GM19023 (cell line): ENCODE results near the gene GMDS.
"Not testable (repeated sequence)": the region's sequence is repeated elsewhere in the genome, so short reads cannot be mapped to it uniquely, and the experiment has no call there.

Experiments used
- ATAC-seq: cut with Tn5 transposase; IDR thresholded peaks from one replicate; pipeline ENCODE4 v1.9.1; 2021; ENCODE audit warnings: mild to moderate bottlenecking, moderate library complexity; ENCODE audit not compliant: unreplicated experiment

The GMDS gene

GRCh38 chr6:1704711-1705110 lies 540.7 kb downstream of the GMDS start:
- ATAC-seq, result no peak

DNA sequence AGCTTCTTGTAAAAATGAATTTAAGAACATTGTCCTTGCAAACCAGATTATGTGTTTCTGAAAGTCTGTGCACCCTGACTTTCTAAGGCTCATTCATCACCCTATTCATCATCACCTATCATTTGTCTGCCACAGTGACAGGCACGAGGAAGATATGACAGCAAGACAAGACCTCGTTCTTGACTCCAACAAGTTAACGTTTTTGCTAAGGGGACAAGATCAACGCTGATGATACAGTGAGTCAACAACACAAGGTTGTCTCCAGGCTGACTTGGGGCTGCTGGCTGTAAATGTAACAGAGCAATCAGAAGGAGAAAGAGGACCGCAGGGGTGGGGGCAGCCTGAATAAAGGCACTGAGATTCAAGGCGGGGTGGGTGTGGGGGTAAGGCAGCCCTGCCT lies 541.5 kb downstream of the GMDS start:
- ATAC-seq, result no peak

DNA sequence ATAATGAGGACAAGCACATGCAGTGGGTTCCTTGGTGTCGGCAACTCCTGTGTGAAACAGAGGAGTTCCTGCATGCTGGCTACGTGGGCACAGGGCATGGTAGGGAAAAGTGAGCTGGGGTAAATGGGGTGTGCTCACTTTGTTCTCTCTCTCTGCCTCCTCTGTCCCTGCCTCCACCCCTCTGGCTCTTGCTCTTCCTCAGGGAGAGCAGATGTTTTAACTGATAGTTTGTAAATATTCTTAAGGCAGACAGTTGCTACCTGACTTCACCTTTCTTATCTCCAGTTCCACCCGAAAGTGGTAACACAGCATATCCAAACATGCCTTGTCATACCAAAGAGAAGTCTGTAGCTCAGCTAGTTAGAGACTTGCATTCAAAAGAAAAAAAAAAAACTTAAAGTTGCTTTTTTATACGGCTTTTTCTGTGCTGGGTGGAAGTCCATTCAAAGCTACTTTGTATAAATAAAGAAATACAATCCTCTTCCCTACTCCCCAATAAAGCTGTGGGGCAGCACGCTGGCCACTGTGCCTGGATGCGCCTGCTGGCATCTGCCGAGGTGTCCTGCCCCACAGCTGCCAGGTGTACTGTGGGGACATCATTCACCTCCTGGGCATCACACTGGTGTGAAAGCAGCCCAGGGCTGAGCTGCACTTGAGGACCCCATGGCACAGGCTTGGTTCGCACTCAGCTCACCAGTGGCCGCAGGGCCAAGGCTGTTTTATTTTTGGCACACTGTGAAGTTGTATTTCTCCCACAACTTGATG lies 542.1 kb downstream of the GMDS start:
- no peak for ATAC-seq

DNA sequence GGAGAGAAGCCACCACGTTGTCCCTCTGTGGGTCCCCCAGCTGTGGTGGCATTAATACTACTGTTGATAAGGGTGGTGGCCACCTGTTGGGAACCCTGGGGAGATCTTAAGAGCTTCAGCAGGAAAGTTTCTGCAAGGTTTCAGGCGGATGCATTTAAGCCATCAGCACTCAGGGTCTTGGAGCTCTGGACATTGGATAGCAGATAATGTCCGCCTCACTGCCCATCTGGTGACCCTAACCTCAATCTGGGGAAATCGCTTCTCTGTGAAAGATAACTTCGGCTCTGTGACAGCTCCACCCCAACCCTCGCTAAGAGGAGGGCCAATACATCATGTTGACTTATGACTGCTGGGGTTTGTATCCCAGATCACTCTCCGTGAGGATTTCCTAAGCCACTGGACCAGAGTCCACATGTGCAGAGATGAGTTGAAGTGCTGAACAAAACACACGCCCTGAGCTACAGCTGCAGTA lies 542.8 kb downstream of the GMDS start:
- no peak for ATAC-seq

DNA sequence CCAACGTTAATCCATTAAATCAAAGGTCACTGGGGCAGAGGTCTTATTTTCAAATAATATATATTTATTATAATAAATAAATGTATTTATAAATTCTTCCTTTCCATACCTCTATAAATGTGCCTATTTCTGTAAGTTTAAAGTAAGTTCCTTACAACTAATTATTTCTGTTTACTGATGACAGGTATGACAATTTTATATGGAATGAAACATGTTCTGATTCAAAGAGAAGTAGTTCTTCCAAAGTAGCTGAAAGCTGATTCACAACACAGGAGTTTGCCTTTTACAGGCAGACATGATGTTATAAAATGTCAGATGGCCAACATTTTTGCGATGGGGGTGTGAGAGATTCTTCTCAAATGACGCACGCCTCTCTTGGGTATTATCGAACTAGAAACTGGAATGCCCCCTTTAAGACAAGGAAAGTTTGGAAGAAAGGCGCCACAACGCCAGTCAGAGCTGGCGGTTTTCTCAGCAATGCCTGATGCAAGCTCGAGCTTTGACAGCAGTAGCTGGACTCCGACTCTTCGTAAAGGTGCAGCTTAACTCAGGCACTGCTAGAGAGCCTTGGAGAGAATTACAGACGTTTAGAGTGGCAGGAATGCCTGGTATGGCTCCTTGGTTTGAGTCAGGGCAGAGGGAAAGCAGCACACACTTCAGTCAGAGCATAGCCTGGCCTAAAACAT lies 543.6 kb downstream of the GMDS start:
- ATAC-seq, result no peak

DNA sequence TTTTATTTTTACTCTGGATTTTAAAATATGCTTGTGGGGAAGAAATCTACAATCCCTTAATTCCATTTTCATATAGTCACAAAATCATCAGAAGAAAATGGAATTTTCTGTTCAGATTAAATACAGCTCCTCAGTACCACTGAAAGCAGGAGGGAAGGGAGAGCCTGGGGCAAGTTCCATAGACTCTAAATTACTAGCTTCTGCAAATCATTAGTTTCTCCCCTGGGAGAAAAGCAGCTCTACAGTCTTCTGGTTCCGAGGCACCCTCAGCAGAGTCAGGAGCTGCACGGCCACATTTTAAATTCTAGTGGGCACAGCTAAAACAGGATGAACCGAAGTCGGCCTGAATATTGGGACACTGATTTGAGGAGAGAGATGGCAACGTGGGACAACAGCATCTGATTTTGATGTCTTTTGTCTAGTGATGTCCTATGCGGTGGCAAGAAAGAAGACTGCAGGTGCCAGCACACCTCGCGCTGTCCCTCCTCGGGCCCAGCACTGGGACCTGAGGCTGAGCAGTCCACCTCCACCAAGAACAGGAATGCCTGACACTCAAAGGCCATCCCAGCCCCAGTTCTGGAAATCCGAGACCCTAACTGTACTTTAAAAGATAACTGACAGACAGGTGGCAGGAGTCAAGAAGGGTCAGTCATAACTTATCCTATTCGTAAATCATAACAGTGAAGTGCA lies 545.0 kb downstream of the GMDS start:
- ATAC-seq, result no peak

DNA sequence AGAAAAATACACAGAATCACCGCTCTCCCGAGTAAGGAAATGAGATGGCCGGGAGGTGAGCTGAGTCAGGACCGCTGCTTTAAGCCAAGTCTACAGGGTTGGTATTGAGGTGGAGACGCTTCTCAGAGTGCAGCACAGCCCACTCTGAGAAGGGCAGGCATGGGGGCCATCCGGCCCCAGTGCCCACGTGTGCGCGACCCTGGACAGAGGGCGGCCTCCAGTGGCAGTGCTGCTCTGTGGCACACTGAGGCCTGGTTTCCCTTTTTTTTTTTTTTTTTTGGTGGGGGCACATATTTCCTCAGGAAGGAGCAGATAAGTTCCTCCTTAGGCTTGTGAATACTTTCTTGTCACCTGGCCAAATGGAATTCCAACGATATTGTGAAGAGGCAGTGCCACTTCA lies 546.9 kb downstream of the GMDS start:
- ATAC-seq, result no peak

DNA sequence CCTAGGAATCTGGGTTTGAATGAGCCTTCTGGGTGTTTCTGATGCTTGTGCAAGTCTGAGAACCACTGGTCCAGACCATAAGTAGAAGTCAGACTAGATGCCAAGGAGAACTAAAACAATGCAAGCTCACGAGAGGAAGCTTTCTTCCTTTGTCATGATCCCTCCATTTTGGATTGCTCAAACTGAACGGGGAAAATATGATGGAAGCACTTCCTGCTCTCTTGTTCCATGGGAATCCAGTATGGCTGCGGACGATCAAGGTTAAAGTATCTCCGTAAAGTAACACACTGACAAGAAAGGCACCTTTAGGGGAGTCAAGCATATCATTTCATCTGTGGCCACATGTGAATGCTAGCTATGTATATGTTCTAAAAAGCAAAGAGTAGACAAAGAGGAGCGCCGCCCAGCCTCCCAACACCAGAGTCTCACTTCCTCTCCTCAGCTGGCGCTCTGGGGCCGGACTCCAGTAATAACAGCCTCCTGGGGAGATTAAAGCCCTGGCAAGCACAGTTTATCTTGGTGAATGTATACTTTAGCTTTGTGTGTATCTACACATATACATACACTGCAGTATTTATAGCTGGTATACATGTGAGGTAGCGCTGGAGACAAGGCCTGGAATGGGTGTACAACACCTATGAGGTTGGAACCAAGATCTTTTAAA lies 547.6 kb downstream of the GMDS start:
- no peak for ATAC-seq

DNA sequence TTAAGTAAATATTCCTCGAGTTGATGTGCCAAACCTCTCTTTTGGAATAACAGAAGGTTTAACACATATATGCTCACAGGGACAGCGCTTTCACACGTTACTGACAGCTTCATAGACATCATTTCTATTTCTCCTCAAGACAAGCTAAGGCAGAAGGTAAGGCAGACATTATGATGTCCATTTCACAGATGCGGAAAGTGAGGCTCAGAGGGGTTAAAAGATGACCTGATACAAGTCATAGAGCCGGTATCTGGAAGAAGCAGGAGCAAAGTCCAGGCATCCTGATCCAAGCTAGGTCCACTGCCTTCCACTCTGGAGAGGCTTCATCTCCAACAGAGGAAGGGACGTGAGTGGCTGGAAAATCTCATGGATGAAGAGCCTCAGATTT lies 548.9 kb downstream of the GMDS start:
- no peak for ATAC-seq

DNA sequence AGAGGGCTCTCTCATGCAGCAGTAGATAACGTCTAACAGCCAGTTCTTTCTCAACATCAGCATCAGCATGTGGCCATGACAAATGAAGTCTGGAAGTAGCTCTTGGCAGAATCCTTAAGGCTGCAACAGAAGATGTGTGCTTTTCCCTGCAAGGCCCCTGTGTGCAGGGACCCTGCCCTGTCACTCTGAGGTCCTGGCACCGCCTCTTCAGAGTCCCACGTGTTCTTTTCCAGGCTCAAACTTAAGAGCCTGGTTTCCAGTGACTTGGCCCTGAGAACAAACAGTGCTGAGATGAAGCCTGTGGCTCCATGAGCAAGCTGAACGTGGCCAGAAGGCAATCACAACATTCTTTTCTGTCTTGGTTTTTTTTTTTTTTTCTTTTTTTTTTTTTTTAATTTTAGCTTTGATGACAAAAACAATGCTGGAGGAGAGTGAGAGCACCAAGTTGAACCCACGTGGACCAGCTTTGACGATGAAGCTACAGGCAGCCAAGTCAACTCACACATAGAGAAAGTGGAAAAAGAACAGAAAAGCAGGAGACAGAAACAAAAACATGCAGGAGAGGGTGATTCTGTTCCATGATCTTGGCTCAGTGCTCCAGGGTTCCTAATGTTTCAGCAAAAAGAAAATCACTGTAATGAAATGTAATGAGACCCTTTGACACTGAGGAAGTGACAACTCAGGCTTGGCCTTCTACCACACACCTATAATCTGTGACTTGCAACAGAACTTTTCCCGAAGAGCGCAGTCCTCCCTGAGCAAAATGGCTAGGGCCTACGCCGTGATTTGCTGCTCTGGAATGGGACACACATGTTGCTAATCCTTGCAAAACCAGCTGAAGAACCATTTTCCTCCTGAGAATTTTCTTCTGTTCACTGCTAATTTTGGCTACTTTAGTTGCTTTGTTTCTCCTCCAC lies 549.6 kb downstream of the GMDS start:
- ATAC-seq, result no peak

DNA sequence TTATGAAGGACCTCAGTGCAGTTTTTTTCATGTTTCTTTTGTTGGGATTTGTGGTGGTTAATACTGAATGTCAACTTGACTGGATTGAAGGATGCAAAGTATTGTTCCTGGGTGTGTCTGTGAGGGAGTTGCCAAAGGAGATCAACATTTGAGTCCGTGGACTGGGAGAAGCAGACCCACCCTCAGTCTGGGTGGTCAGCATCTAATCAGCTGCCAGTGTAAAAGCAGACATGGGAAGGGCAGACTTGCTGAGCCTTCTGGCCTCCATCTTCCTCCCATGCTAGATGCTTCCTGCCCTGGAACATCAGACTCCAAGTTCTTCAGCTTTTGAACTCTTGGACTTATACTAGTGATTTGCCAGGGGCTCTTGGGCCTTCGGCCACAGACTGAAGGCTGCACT lies 553.6 kb downstream of the GMDS start:
- not testable (repeated sequence) for ATAC-seq

DNA sequence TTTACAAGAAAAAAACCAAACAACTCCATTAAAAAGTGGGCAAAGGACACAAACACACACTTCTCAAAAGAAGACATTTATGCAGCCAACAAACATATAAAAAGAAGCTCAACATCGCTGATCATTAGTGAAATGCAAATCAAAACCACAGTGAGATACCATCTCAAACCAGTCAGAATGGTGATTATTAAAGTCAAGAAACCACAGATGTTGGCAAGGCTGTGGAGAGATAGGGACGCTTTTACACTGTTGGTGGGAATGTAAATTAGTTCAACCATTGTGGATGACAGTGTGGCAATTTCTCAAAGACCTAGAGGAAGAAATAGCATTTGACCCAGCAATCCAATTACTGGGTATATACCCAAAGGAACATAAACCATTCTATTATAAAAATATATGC lies 554.7 kb downstream of the GMDS start:
- not testable (repeated sequence) for ATAC-seq

- no peak for ATAC-seq
Measured at GRCh38 chr6:1689141-1689540, 556.3 kb downstream of the GMDS start.

DNA sequence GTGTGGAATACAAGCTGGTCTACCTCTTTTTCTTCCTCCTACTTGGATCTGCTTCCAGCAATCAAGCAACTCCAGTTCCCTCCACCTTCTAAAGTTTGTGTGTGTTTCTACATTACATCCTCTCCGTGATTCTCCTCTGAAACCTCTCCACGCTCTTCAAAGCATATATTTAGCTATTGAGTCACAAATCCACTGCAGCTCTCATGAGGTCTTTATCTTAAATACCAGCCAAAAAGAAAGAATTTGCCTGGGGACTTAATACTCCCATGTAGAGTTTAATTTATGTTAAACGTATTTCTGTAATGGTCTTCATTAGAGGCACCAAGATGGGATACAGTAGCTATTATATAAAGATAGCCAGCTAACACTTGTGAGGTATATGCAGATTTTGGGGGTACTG lies 557.0 kb downstream of the GMDS start:
- ATAC-seq, result no peak

DNA sequence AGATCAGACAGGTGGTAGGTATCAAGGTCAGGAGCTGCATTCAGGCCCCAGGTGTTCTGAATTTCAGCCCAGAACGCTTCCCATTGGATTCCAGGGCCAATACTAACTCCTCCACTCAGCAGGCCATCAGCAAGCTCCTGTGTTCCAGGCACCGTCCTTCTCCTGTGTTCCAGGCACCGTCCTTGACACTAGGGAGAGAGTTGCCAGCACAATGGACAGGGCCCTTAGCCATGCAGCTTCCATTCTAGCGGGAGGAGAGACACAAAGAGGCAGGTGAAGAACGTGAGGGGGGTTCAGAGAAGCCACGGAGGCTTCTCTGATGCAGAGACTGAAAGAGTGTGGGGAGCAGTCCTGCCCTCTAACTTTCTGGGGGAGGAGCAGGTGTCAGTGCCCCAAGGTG lies 558.0 kb downstream of the GMDS start:
- no peak for ATAC-seq

DNA sequence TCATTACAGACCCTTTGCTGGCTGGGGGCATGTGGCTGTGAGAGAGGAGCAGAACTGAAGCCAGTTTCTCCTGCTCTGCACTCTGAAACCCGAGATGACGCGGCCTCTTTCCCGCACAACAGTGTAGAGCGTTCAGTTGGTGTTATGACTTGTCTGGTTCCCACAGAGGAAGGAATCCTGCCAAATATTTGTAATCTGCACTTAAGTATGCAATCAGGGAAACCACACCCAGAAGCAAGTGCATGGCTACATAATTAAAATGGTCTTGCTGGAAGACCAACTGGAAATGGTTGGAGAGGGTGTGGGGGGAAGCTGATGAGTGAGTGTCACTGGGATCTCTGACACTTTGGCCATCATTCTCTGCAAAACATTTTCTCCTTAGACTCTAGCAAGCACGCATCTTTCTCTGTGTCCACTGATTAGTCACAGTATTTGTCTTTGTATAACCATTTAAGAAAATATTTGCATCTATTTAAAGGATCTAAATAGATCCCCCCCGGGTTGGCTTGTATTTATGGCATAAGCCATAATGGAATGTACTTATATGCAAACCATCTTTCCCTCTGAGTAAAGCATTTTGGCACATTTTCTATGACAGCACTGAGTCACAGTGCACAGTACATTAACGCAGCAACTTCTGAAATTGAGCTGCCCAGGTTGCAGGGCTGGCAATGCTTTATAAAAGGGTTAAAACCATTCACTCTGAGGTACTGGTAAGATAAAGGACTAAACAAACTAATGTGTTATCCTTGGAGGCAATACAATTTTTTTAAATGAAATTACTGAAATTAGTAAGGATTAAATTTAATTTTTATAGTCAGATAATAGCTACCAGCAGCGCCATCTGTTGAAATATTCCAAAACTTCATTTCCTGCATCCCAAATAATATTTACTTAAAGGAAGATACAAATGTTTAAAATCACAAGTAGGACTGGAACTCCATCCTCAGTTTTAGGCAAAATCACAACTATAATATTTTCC lies 559.0 kb downstream of the GMDS start:
- ATAC-seq, result no peak

GRCh38 chr6:1679688-1680068 lies 565.7 kb downstream of the GMDS start:
- no peak for ATAC-seq

GRCh38 chr6:1679031-1679687 lies 566.2 kb downstream of the GMDS start:
- no peak for ATAC-seq

DNA sequence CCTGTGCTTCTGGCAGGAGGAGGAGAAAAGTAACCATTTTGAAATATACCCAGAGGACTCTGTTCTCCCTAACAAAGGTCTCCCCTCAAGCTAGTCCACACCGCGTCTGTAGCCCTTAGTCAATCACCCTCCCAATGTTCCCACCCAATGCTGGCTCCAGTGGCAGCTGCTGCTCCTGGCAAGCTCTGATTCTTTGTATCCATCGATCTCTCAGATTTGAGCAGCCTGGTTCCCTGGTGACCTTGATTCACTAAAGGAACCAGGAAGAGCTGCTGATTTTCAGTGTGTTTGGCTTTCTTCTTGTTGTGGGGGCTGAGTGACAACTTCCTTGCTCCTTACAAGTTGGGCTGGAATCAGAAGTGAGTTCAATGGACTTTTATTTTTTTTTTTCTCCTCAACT lies 567.2 kb downstream of the GMDS start:
- no peak for ATAC-seq
